Activated naive CD8-positive, alpha-beta T cell treated with anti-CD3 and anti-CD28 coated beads, Interleukin-2, amount 50 U/mL, for 24 hours (primary cell): ENCODE measurements around the gene TMEM132D.

ENCODE experiments used
- ATAC-seq: fragments of 150-1000 bp; cut with Tn5 transposase; one replicate; pipeline ENCODE4 v1.10.0; 2021
- DNase-seq: peaks from one replicate; pipeline ENCODE4 v3.0.0; 2021
- H3K27ac Mint-ChIP-seq: one replicate; pipeline ENCODE4 v1.8.0; 2021; ENCODE audit warnings: mild to moderate bottlenecking, mixed read lengths
- H3K27me3 Mint-ChIP-seq: one replicate; pipeline ENCODE4 v1.8.0; 2021; ENCODE audit warnings: mixed read lengths
- H3K36me3 Mint-ChIP-seq: one replicate; pipeline ENCODE4 v1.8.0; 2021; ENCODE audit warnings: low read depth, mixed read lengths
- H3K4me1 Mint-ChIP-seq: one replicate; pipeline ENCODE4 v1.8.0; 2021; ENCODE audit warnings: mixed read lengths
- H3K4me3 Mint-ChIP-seq: one replicate; pipeline ENCODE4 v1.8.0; 2021; ENCODE audit warnings: mild to moderate bottlenecking, moderate library complexity, mixed read lengths
- H3K9me3 Mint-ChIP-seq: one replicate; pipeline ENCODE4 v1.8.0; 2021; ENCODE audit warnings: mixed read lengths

TMEM132D gene

GRCh38 chr12:129470196-129470595, 433.6 kb downstream of the TMEM132D start:
- no peaks in the 10 kb centered on the region for H3K9me3 Mint-ChIP-seq
- no peaks in the 10 kb centered on the region for H3K36me3 Mint-ChIP-seq
- DNase-seq (no peak), ATAC-seq (no peak)
- no peak overlapping the region for H3K4me3 Mint-ChIP-seq
- H3K4me1 Mint-ChIP-seq = no peaks in the 10 kb centered on the region
- H3K27ac Mint-ChIP-seq = no peak overlapping the region
- no peaks in the 10 kb centered on the region for H3K27me3 Mint-ChIP-seq

- Mint-ChIP-seq H3K9me3 (no peaks in the 10 kb centered on the region), H3K27me3 (no peaks in the 10 kb centered on the region), H3K36me3 (no peaks in the 10 kb centered on the region), H3K27ac (no peak overlapping the region), H3K4me3 (no peak overlapping the region), H3K4me1 (no peaks in the 10 kb centered on the region)
- ATAC-seq (no peak), DNase-seq (no peak)
Measured at GRCh38 chr12:129467726-129468125, 436.1 kb downstream of the TMEM132D start.

GRCh38 chr12:129467289-129467688, 436.5 kb downstream of the TMEM132D start:
- ATAC-seq = no peak
- Mint-ChIP-seq H3K27ac (no peak overlapping the region), H3K27me3 (no peaks in the 10 kb centered on the region), H3K4me3 (no peak overlapping the region), H3K36me3 (no peaks in the 10 kb centered on the region), H3K9me3 (no peaks in the 10 kb centered on the region), H3K4me1 (no peaks in the 10 kb centered on the region)
- no peak for DNase-seq

DNA sequence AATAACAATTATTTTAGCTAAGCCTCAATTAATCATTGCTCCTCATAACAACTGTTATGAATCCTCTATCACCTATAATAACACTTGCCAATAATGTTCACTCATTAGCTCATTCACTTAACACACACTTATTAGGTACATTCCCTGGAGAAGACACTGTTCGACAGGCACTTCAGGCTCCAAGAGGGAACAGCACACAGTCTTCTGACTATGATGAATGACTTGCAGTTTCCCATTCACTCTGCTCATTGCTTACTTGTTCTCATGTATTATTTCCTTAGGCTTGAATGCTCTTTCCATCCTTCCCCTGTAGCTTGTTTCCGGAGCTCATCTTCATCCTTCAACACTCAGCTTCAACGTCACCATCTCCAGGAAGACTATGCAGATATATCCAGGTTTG, 437.3 kb downstream of the TMEM132D start:
- DNase-seq (no peak), ATAC-seq (no peak)
- Mint-ChIP-seq H3K36me3 (no peaks in the 10 kb centered on the region), H3K27me3 (no peaks in the 10 kb centered on the region), H3K27ac (no peak overlapping the region), H3K9me3 (peaks cover 2% of the 10 kb centered on the region), H3K4me3 (no peak overlapping the region), H3K4me1 (no peaks in the 10 kb centered on the region)

DNA sequence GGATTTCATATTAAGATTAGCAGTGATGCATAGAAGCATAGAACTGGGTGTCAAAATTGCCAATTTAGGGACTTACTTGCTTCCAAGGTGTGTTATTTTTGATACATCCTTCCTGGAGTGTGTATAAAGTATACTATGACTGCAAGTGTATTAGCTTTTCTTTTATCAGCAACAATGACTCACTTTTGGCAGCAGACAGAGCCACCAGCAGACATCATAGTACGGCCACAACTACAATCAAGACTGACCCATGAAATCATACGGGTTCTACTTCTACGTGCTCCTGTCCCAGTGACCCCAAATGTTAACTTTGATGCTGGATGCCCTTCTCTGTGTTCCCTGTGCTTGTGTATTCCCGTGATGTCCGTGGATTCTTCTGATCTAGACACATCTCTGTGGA, 443.9 kb downstream of the TMEM132D start:
- ATAC-seq = no peak
- Mint-ChIP-seq H3K4me3 (no peak overlapping the region), H3K27ac (no peak overlapping the region), H3K9me3 (peaks cover 20% of the 10 kb centered on the region), H3K36me3 (no peaks in the 10 kb centered on the region), H3K4me1 (no peaks in the 10 kb centered on the region), H3K27me3 (no peaks in the 10 kb centered on the region)
- DNase-seq = no peak

- Mint-ChIP-seq H3K27me3 (no peaks in the 10 kb centered on the region), H3K27ac (no peak overlapping the region), H3K9me3 (no peaks in the 10 kb centered on the region), H3K36me3 (no peaks in the 10 kb centered on the region), H3K4me1 (no peaks in the 10 kb centered on the region), H3K4me3 (no peak overlapping the region)
- DNase-seq = no peak
- ATAC-seq = no peak
Measured at GRCh38 chr12:129446696-129447095, 457.1 kb downstream of the TMEM132D start.

DNA sequence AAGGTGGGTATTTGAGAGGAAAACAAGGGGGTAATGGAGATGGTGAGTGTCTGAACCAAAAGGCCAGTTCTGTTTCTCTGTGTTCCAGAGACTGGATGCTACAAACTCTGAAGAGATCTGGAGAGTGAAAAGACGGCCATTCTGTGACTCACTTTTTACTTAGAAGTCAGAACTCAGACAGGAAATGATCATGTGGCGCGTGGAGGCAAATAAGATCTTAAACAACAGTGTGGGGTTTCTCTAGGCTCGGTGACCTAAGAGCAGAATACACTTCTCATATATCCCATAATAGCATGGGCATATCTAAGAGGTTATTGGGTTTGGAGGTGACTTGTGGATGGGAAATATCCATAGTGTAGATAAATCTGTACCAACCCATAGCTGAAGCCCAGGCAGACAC, 463.5 kb downstream of the TMEM132D start:
- Mint-ChIP-seq H3K27ac (no peak overlapping the region), H3K9me3 (peaks cover 22% of the 10 kb centered on the region), H3K27me3 (no peaks in the 10 kb centered on the region), H3K4me3 (no peak overlapping the region), H3K4me1 (no peaks in the 10 kb centered on the region), H3K36me3 (no peaks in the 10 kb centered on the region)
- ATAC-seq (no peak), DNase-seq (no peak)

- DNase-seq (no peak), ATAC-seq (no peak)
- H3K27me3 Mint-ChIP-seq = no peaks in the 10 kb centered on the region
- no peak overlapping the region for H3K4me3 Mint-ChIP-seq
- no peaks in the 10 kb centered on the region for H3K4me1 Mint-ChIP-seq
- H3K27ac Mint-ChIP-seq = no peak overlapping the region
- H3K9me3 Mint-ChIP-seq = peaks cover 27% of the 10 kb centered on the region
- no peaks in the 10 kb centered on the region for H3K36me3 Mint-ChIP-seq
Measured at GRCh38 chr12:129434790-129435189, 469.0 kb downstream of the TMEM132D start.

GRCh38 chr12:129428240-129428936, 475.4 kb downstream of the TMEM132D start:
- Mint-ChIP-seq H3K27me3 (no peaks in the 10 kb centered on the region), H3K9me3 (peaks cover 9% of the 10 kb centered on the region), H3K36me3 (no peaks in the 10 kb centered on the region), H3K27ac (no peak overlapping the region), H3K4me3 (no peak overlapping the region), H3K4me1 (no peaks in the 10 kb centered on the region)
- ATAC-seq (no peak), DNase-seq (no peak)

DNA sequence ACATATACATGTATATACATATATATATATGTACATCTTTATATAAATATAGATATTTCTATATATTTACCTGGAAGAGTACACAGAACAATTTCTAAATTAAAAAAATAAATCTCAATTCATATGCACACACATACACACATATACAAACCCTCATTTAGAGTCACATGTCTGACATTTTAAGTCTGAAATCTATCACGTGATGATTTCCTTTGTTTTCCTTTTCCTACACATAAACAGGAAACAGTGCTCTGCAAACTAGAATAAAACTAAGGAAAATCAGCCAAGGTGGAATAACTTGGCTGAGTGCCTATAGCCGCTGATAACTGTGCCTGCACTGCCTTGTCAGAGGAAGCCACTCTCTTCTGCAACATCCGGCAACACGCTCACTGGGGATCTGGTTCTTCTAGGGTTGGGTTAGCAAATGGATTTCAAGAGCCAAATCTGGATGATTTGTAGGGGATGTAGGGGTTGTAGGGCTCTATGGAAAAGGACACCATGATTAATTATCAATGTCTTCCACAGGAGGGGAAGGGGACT, 480.7 kb downstream of the TMEM132D start:
- H3K36me3 Mint-ChIP-seq = no peaks in the 10 kb centered on the region
- H3K4me3 Mint-ChIP-seq = no peak overlapping the region
- no peak overlapping the region for H3K27ac Mint-ChIP-seq
- ATAC-seq (no peak), DNase-seq (no peak)
- no peaks in the 10 kb centered on the region for H3K27me3 Mint-ChIP-seq
- no peaks in the 10 kb centered on the region for H3K4me1 Mint-ChIP-seq
- H3K9me3 Mint-ChIP-seq = peaks cover 3% of the 10 kb centered on the region

- H3K9me3 Mint-ChIP-seq = peaks cover 19% of the 10 kb centered on the region
- no peaks in the 10 kb centered on the region for H3K27me3 Mint-ChIP-seq
- no peaks in the 10 kb centered on the region for H3K36me3 Mint-ChIP-seq
- no peak overlapping the region for H3K4me3 Mint-ChIP-seq
- no peak for DNase-seq
- no peaks in the 10 kb centered on the region for H3K4me1 Mint-ChIP-seq
- no peak for ATAC-seq
- H3K27ac Mint-ChIP-seq = no peak overlapping the region
Measured at GRCh38 chr12:129413295-129413694, 490.5 kb downstream of the TMEM132D start.

DNA sequence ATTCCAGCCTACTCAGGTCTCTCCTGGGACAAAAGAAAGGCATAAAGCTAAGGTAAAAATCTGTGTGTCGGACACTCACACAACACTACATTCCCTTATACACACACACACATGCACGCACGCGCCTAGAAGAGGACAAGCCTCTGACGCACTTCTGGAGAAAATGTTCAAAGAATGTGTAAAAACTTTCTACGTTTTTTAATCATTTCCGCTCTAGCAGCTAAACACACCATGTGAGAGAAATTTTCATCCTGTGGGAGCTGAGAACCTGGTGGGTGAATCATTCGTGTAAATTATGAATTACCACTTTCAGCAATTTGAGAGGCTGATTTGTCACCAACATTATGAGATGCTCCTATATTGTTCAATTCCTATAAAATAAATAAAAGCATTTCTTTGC, 494.5 kb downstream of the TMEM132D start:
- no peak for ATAC-seq
- peaks cover 8% of the 10 kb centered on the region for H3K9me3 Mint-ChIP-seq
- no peak for DNase-seq
- no peak overlapping the region for H3K27ac Mint-ChIP-seq
- no peaks in the 10 kb centered on the region for H3K36me3 Mint-ChIP-seq
- no peaks in the 10 kb centered on the region for H3K27me3 Mint-ChIP-seq
- no peak overlapping the region for H3K4me3 Mint-ChIP-seq
- H3K4me1 Mint-ChIP-seq = no peaks in the 10 kb centered on the region

DNA sequence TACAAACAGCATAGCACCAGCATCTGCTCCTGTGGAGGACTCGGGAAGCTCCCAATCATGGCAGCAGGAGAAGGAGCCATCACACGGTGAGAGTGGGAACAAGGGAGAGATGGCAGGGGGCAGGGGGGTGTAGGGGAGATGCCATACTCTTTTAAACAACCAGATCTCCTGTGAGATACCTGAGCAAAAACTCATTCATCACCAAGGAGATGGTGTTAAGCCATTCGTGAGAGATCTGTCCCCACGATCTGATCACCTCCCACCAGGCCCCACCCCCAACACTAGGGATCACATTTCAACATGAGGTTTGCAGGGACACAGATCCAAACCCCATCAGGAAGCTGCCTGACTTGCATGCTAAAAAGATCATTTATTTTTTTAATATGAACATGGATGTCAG, 499.3 kb downstream of the TMEM132D start:
- Mint-ChIP-seq H3K9me3 (peaks cover 12% of the 10 kb centered on the region), H3K27ac (no peak overlapping the region), H3K27me3 (no peaks in the 10 kb centered on the region), H3K4me3 (no peak overlapping the region), H3K36me3 (no peaks in the 10 kb centered on the region), H3K4me1 (no peaks in the 10 kb centered on the region)
- ATAC-seq (no peak), DNase-seq (no peak)

- Mint-ChIP-seq H3K27ac (no peak overlapping the region), H3K4me3 (no peak overlapping the region), H3K9me3 (peaks cover 12% of the 10 kb centered on the region), H3K27me3 (no peaks in the 10 kb centered on the region), H3K4me1 (no peaks in the 10 kb centered on the region), H3K36me3 (no peaks in the 10 kb centered on the region)
- DNase-seq = no peak
- no peak for ATAC-seq
Measured at GRCh38 chr12:129401572-129401971, 502.3 kb downstream of the TMEM132D start.

GRCh38 chr12:129394177-129394825, 509.5 kb downstream of the TMEM132D start:
- ATAC-seq (no peak), DNase-seq (no peak)
- H3K27me3 Mint-ChIP-seq = no peaks in the 10 kb centered on the region
- H3K4me1 Mint-ChIP-seq = no peaks in the 10 kb centered on the region
- no peak overlapping the region for H3K4me3 Mint-ChIP-seq
- H3K9me3 Mint-ChIP-seq = peaks cover 6% of the 10 kb centered on the region
- no peak overlapping the region for H3K27ac Mint-ChIP-seq
- H3K36me3 Mint-ChIP-seq = no peaks in the 10 kb centered on the region
